22Rv1 (cell line): ENCODE data around the gene PTPN9.

Experiments
- ZFX ChIP-seq: fragments of 450-650 bp; IDR thresholded peaks from 2 replicates; pipeline ENCODE4 v1.6.1; 2017; ENCODE audit warnings: antibody characterized with exemption, borderline replicate concordance
- TF ChIP-seq, protein P1 (sequence below): fragments of 450-650 bp; IDR thresholded peaks from 2 replicates; pipeline ENCODE4 v1.5.1; 2017; ENCODE audit warnings: mild to moderate bottlenecking

DNA sequence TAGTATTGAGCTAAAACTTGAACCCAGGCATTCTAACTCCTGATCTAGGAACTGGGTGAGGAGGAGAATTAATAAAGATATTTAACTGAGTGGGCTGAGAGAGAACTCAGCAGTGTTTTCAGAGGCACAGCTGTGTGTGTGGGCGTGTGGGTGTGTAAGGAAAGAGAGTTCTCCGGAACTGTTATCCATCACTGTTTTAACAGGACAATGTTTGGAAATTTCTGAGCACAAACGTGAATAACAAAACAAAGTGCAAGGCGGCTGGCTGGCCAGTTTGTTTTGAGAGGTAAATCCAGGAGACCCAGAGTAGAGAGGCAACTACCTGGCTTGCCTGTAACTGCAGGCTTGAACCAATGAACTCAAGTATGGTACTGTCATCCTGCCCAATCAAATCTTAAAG, 5.0 kb upstream of the PTPN9 start:
- TF ChIP-seq, protein P1, sequence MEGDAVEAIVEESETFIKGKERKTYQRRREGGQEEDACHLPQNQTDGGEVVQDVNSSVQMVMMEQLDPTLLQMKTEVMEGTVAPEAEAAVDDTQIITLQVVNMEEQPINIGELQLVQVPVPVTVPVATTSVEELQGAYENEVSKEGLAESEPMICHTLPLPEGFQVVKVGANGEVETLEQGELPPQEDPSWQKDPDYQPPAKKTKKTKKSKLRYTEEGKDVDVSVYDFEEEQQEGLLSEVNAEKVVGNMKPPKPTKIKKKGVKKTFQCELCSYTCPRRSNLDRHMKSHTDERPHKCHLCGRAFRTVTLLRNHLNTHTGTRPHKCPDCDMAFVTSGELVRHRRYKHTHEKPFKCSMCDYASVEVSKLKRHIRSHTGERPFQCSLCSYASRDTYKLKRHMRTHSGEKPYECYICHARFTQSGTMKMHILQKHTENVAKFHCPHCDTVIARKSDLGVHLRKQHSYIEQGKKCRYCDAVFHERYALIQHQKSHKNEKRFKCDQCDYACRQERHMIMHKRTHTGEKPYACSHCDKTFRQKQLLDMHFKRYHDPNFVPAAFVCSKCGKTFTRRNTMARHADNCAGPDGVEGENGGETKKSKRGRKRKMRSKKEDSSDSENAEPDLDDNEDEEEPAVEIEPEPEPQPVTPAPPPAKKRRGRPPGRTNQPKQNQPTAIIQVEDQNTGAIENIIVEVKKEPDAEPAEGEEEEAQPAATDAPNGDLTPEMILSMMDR: no peak
- no peak for TF ChIP-seq ZFX
